GM19238 (cell line): ENCODE data around the gene WIPF2.
"Not testable (repeated sequence)": the region's sequence is repeated elsewhere in the genome, so short reads cannot be mapped to it uniquely, and the experiment has no call there.

Experiments
- DNase-seq: peaks from one replicate; pipeline ENCODE4 v3.0.0; 2011; ENCODE audit warnings: low spot score; ENCODE audit not compliant: insufficient read length

WIPF2 gene

GRCh38 chr17:40295488-40296436, 76.7 kb downstream of the WIPF2 start:
- DNase-seq: no peak

- DNase-seq: no peak
These were observed 78.4 kb downstream of the WIPF2 start for GRCh38 chr17:40297511-40297910.

- DNase-seq: no peak
These were observed 79.6 kb downstream of the WIPF2 start for GRCh38 chr17:40298726-40299125.

- DNase-seq: not testable (repeated sequence)
These were observed 80.2 kb downstream of the WIPF2 start for GRCh38 chr17:40299159-40299757.

GRCh38 chr17:40301315-40301714, 82.2 kb downstream of the WIPF2 start:
- no peak for DNase-seq

GRCh38 chr17:40303009-40303657, 84.0 kb downstream of the WIPF2 start:
- no peak for DNase-seq

- DNase-seq: no peak
These were observed 84.8 kb downstream of the WIPF2 start for GRCh38 chr17:40303708-40304551.

GRCh38 chr17:40304552-40304863, 85.4 kb downstream of the WIPF2 start:
- DNase-seq: not testable (repeated sequence)

- DNase-seq: not testable (repeated sequence)
These were observed 85.8 kb downstream of the WIPF2 start for GRCh38 chr17:40304866-40305265.

- no peak for DNase-seq
These were observed 87.3 kb downstream of the WIPF2 start for GRCh38 chr17:40306395-40306794.

GRCh38 chr17:40307001-40307730, 88.1 kb downstream of the WIPF2 start:
- no peak for DNase-seq

GRCh38 chr17:40307740-40308239, 88.7 kb downstream of the WIPF2 start:
- DNase-seq: no peak

- DNase-seq: no peak
These were observed 90.2 kb downstream of the WIPF2 start, which contains the start of gene RARA for GRCh38 chr17:40309031-40309948. RARA (plus strand) TSS chr17:40309180; CDS start chr17:40331219, 22,039 bp downstream.

GRCh38 chr17:40309949-40310510, 90.9 kb downstream of the WIPF2 start:
- no peak for DNase-seq

- no peak for DNase-seq
These were observed 91.8 kb downstream of the WIPF2 start for GRCh38 chr17:40310882-40311391.

- DNase-seq: no peak
These were observed 92.5 kb downstream of the WIPF2 start for GRCh38 chr17:40311575-40311974.

- no peak for DNase-seq
These were observed 93.1 kb downstream of the WIPF2 start for GRCh38 chr17:40312131-40312731.

GRCh38 chr17:40312893-40313667, 94.0 kb downstream of the WIPF2 start:
- no peak for DNase-seq
